GM19395 (cell line): ENCODE measurements around the gene ATP1A1.

Source experiments
- ATAC-seq: cut with Tn5 transposase; IDR thresholded peaks from one replicate; pipeline ENCODE4 v1.9.1; 2021; ENCODE audit warnings: mild to moderate bottlenecking, moderate library complexity; ENCODE audit not compliant: unreplicated experiment

Gene ATP1A1

DNA sequence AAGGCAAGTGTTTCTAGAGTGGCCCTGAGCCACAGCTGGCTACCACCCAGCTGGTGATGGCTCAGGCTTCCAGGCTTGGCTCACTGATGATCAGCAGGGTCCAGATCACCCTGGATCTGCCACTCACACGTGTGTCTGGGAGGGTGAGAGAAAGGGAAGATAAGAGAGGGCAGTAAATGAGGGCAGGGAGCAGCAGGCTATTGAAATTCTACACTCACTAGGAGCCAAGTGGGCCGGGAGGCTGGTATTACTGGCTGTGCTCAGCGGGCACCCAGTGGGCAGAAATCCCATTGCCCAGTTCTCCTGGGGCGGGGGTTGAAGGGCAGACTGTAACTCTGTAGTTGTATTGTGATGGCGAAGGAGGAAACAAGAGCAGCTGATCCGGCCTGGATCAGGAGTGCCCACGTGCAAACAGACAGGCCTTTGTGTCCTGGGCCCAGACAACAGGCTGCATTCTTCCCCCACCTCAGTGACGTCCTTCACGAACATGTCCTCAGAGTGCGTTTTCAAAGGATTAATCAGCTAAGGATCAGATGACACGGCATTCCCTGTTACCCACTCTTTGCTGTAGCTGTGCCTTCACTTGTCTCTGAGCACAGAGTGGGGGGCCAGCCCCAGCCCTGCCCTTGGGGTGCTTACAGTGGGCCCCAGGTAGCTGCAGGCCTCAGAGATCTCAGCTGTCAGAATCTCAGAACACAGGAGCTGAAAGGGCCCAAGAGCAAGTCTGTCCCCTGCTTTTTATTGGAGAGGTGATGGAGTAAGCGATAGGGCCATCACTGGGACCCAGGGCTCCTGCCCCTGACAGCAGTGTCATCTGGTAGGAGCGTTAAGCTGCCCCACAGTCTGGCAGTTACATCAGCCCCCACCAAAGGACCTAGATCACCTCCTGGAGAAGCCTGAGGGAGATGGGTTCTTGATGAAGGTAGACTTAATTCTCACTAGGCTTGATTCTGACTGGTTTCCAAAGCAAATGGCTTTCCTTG lies 60.5 kb downstream of the ATP1A1 start:
- no peak for ATAC-seq

DNA sequence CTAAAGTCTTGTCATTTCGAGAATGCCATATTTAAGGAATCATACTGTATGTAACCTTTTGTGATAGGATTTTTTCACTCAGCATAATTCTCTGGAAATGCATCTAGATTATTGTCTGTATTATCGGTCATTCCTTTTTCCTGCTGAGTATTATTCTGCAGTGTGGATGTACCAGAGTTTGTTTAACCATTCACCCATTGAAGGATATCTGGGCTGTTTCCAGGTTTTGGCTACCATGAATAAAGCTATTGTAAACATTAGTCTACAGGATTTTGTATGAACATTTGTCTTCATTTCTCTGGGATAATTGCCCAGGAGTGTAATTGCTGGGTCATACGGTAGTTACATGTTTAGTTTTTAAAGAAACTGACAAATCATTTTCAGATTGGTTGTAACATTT lies 61.8 kb downstream of the ATP1A1 start:
- ATAC-seq: no peak

DNA sequence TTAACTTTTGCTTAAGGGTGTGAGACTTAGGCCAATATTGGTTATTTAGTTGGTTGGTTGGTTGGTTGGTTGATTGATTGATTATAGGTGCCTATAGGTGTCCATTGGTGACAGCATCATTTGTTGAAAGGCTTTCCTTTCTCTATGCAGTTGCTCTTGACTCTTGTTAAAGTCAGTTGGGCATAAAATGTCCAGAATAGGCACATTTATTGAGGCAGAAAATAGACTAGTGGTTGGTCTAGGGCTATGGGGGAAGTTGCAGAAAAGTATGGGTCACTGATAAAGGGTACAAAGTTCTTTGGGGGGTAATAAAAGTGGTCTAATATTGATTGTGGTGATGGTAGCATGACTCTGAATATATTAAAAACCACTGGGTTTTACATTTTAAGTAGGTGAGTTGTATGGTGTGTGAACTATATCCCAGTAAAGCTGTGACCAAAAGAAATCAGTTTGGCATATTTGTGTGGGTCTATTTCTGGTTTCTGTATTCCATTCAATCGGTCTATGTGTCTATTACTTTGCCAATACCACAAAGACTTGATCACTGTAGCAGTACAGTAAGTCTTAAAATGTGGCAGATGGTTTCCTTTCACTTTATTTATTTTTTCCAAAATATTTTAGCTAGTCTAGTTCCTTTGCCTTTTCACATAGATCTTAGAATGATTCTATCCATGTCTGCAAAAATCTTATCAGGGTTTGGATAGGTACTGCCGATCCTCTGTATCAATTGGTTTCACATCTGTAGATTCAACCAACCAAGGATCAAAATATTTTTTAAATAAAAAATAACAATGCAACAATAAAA lies 63.0 kb downstream of the ATP1A1 start:
- no peak for ATAC-seq

DNA sequence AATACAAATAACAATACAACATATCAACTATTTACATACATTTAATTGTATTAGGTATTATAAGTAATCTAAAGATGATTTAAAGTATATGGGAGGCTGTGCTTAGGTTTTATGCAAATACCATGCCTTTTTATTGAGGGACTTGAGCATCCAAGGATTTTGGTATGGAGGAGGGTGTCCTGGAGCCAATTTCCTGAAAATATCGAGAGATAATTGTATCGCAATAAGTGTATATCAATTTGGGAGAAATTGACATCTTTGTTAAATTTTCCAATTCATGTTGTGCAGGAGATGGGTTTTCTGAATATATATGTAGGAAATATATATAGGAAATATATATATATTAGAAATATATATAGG lies 63.5 kb downstream of the ATP1A1 start:
- ATAC-seq: no peak

DNA sequence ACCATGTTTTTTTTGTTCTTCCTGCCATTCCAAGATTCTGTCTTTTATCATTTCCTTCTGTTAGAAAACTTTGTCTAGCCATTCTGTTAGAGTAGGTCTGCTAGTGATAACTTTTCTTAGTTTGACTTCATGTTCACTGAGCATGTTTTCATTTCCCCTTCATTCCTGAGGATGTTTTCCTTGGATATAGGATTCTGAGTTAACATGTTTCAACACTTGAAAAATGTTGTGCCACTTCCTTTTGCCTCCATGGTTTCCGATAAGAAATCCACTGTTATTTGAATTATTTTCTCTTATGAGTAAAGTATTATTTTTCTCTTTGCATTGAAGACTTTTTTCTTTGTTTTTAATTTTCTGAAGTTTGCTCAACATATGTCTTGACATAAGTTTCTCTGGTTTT lies 66.7 kb downstream of the ATP1A1 start:
- ATAC-seq: no peak

DNA sequence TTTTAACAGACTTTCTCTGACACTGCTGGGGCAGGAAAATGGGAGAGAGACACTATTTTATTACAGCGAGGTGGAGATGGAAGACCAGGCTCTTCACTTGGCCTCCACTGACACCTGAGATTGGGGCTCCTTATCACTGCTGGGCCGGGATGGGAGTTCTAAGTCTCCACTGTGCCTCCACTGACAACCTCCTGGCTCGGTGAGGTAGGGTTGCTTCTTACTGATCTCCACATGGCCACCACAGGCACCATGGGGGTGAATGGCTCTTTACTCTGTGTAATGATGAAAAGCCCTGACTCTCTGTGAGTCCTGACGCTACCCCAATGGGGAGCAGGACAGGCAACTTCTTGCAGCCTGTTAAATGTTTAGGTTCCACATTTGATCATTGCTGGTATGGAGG lies 67.7 kb downstream of the ATP1A1 start:
- ATAC-seq: no peak

DNA sequence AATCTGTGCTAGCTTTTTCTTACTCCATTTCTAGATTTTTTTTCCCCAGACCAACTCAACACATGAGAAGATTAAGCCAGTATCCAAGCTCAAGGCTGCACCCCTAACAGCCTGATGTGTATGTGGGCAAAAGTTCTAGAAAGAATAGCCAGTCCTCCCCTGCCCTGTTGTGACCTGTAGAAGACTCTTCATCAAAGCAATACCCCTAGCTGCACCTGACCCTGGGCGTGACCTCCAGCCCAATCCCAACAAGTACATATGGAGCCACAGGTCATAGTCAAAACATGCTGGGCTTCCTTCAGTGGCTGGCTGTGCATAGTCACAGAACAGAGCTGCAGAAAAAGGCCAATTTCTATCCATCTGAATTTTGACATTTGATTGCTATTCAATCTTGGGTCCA lies 72.5 kb downstream of the ATP1A1 start:
- no peak for ATAC-seq

DNA sequence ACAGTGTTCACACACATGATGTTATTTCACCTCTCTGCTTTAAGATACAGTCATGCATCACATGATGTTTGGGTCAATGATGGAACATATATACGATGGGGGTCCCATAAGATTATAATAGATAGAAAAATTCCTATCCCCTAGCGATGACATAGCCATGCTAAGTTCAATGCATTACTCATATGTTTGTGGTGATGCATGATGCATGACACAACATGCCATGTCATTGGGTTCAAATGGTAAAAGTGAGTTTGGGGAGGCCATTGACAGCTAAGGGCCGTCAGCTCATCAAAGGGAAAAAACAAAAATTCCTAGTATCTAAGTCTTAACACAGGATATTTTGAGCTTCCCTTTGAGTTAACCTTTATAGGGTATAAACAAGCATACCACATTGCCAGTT lies 73.6 kb downstream of the ATP1A1 start:
- no peak for ATAC-seq

DNA sequence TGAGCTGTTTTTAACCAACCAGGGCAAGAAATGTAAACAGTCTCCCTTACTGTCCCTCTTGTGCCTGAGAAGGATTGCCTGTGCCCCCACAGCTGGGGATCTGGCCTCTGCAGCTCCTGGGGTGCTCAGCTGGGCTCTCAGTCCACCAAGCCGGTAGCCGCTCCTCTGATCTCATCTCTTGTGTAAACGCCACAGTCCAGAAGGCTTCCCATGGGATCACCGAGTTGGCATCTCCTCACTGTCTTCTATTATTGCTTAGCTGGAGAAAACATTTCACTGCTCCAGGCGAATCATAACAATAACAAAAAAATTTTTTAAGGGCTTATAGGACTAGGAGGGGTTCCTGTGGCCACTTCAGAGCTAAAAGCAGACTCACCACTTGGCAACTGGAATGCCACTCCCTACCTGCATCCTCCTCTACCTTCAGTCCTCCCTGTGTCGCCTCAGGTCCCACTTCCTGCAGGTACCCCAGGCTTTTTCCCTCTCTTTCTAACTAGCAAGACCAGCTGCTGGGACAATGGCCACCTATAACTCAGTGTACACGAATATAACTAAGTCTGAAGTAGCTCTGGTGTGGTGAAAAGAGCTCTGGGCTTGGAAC lies 75.8 kb downstream of the ATP1A1 start:
- no peak for ATAC-seq

DNA sequence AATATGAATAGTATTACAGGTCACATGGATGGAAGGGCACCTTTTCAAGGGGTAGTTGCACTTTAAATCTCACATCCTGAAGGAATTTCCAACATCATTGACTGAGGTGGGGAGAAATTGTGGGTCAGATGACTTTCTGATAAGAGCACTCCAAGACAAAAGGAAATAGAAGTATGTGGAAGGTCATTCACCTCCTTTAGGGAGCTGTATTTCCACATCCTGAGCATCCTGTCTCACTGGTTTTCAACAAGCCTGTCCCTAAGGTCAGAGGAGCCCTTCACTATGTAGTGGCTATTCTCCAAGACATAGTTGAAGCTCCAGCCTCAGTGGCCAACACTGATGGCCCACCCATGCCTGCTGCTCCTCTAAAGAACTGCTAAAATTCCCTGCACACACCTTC lies 76.5 kb downstream of the ATP1A1 start:
- ATAC-seq: no peak

DNA sequence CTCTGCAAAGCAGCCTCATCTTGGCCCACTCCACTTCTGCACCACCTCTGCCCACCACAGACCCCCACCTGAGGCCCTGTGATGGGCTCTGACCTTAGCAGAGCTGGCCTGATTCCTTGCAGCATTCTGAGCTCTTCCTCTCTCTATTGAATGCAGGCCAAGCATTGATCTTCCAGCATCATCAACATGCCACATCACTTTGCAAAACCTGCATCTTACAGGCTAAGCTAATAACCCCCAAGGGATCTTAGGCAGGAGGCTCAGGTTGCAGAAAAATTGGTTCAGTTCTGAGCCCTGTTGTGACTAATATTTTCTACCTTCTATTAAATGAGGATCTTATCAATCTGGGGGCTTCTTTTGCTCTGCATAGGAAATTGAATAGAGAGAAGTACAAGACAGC lies 78.7 kb downstream of the ATP1A1 start:
- no peak for ATAC-seq

DNA sequence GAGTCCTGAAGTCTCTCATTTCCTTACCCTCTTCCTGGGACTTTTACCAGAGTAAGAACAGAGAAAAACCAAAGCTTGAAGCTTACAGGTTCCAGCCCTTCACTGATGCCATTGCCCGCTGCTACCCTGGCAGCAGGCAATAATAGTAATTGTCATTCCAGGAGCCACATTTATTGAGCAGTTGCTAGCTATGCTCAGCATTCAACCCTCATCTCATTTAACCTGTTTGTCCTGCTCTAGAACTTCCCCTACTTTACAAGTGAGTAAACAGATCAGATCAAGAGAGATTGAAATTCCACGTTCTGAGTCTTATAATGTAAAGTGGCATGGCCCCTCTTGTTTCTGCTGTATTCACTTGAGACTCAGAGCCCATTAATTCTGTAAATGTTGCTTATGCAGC lies 80.4 kb downstream of the ATP1A1 start:
- ATAC-seq: no peak

DNA sequence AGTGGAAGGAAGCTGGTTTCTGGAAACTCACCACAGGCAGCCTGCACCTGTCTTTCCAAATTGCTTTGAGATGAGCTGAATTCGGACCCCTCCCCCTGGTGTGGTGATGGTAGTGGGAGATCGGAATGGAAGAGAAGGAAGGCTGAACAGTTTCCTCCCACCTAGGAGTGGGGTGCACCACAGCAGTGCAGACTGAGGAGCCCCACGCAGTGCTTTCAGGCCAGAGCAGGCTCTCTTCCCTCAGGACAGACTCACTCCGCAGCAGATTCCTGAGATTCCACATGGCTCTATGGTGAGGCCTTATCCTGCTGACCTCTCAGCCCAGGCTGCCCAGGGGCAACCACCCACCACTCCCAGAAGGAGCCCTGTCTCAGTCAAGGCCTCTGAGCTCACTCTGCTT lies 80.9 kb downstream of the ATP1A1 start:
- ATAC-seq: no peak
